ENCODE data around the gene RNF208. TPM values are rescaled to one million over a fixed set of nuclear protein-coding genes. Genes with fewer than 3 reads are reported as not detected.

RNF208 gene
- total and polyA plus RNA-seq, 9 of the 15 experiments (the other 6 are each of a cell fraction or from before 2014, with no cell fraction given): 0.15 to 6.9 (median 0.50) TPM; not detected in 2

- peak overlapping the region in 1 of 2 experiments; percentile 73; a peak in 2 of 4 replicates for H3K9ac ChIP-seq (ENCODE audit: insufficient read depth in 1 of 2, low read depth in 2 of 2, low read length in 2 of 2)
- CTCF ChIA-PET (ENCODE audit: low intra/inter-chr PET ratio): interaction anchor here (1.6 kb wide), 1 partner anchor 46 kb away, joined by 11 read pairs; no protein-coding TSS in a partner anchor
- H3K9me3 ChIP-seq (replicated peaks; ENCODE audit: control insufficient read depth, insufficient read depth, low read depth, low read length): no peaks in the 10 kb centered on the region
- peaks cover 16 to 99% of the 10 kb centered on the region in 2 experiments for H3K4me1 ChIP-seq (replicated peaks in 1 of 2; ENCODE audit: control insufficient read depth in 2 of 2, insufficient read depth in 2 of 2, low read length in 2 of 2)
- H3K36me3 ChIP-seq (ENCODE audit: control insufficient read depth, insufficient read depth, low read length): peaks cover 4% of the 10 kb centered on the region; the same call in 1 of the 3 replicates
- POLR2A ChIA-PET: interaction anchor here (0.7 kb wide), 1 partner anchor 46 kb away, joined by 3 read pairs; no protein-coding TSS in a partner anchor
- H3K27me3 ChIP-seq (ENCODE audit: control insufficient read depth in 2 of 2, insufficient read depth in 2 of 2, low read length in 2 of 2): no peaks in the 10 kb centered on the region
- WGBS (ENCODE audit: insufficient coverage, low coverage, missing lambda C conversion rate): 79% methylated on average over 16 of the region's 18 CpGs
- DNase-seq (ENCODE audit: extremely low read depth in 1 of 4, low spot score in 3 of 4): no peak
- no peak overlapping the region for H3K4me2 ChIP-seq (ENCODE audit: insufficient read depth, low read length)
- ATAC-seq: no peak
- peaks cover 4% of the 10 kb centered on the region for H3K9me1 ChIP-seq (ENCODE audit: control insufficient read depth, insufficient read depth, low read length)
- no peaks in the 10 kb centered on the region for H4K20me1 ChIP-seq (replicated peaks; ENCODE audit: control insufficient read depth, insufficient read depth, low read length)
- intact Hi-C loops (cut with micrococcal nuclease): no loop called here
- no peak overlapping the region for H2AFZ ChIP-seq (ENCODE audit: low read depth, low read length)
- no peak for FAIRE-seq
- H3K27ac ChIP-seq (ENCODE audit: extremely low read depth, low read depth, low read length): no peak overlapping the region
- BruUV-seq (replicated peaks): no TSS peak
- peaks cover 21% of the 10 kb centered on the region for H3K79me2 ChIP-seq (ENCODE audit: control insufficient read depth, insufficient read depth, low read length)
- in situ Hi-C loops (cut with MboI): loop anchor here (25.0 kb wide), 1 partner anchor 448 kb away; the partner anchor contains the start of genes CCDC183 and TMEM141
- no peak overlapping the region for H3K4me3 ChIP-seq
- TF ChIP-seq GABPB1 (CRISPR knock-in tag; IDR thresholded peaks at IDR 0.05) (no peak), RNF219 (CRISPR knock-in tag; IDR thresholded peaks at IDR 0.05) (no peak), SREBF1 (IDR thresholded peaks at IDR 0.05; ENCODE audit: borderline replicate concordance, low read depth, low read length) (no peak), NFIC (IDR thresholded peaks at IDR 0.05) (no peak), NFXL1 (CRISPR knock-in tag; IDR thresholded peaks at IDR 0.05) (no peak), GTF2F1 (IDR thresholded peaks at IDR 0.05; ENCODE audit: low read depth, low read length) (no peak)
- TF ChIP-seq, protein P1, sequence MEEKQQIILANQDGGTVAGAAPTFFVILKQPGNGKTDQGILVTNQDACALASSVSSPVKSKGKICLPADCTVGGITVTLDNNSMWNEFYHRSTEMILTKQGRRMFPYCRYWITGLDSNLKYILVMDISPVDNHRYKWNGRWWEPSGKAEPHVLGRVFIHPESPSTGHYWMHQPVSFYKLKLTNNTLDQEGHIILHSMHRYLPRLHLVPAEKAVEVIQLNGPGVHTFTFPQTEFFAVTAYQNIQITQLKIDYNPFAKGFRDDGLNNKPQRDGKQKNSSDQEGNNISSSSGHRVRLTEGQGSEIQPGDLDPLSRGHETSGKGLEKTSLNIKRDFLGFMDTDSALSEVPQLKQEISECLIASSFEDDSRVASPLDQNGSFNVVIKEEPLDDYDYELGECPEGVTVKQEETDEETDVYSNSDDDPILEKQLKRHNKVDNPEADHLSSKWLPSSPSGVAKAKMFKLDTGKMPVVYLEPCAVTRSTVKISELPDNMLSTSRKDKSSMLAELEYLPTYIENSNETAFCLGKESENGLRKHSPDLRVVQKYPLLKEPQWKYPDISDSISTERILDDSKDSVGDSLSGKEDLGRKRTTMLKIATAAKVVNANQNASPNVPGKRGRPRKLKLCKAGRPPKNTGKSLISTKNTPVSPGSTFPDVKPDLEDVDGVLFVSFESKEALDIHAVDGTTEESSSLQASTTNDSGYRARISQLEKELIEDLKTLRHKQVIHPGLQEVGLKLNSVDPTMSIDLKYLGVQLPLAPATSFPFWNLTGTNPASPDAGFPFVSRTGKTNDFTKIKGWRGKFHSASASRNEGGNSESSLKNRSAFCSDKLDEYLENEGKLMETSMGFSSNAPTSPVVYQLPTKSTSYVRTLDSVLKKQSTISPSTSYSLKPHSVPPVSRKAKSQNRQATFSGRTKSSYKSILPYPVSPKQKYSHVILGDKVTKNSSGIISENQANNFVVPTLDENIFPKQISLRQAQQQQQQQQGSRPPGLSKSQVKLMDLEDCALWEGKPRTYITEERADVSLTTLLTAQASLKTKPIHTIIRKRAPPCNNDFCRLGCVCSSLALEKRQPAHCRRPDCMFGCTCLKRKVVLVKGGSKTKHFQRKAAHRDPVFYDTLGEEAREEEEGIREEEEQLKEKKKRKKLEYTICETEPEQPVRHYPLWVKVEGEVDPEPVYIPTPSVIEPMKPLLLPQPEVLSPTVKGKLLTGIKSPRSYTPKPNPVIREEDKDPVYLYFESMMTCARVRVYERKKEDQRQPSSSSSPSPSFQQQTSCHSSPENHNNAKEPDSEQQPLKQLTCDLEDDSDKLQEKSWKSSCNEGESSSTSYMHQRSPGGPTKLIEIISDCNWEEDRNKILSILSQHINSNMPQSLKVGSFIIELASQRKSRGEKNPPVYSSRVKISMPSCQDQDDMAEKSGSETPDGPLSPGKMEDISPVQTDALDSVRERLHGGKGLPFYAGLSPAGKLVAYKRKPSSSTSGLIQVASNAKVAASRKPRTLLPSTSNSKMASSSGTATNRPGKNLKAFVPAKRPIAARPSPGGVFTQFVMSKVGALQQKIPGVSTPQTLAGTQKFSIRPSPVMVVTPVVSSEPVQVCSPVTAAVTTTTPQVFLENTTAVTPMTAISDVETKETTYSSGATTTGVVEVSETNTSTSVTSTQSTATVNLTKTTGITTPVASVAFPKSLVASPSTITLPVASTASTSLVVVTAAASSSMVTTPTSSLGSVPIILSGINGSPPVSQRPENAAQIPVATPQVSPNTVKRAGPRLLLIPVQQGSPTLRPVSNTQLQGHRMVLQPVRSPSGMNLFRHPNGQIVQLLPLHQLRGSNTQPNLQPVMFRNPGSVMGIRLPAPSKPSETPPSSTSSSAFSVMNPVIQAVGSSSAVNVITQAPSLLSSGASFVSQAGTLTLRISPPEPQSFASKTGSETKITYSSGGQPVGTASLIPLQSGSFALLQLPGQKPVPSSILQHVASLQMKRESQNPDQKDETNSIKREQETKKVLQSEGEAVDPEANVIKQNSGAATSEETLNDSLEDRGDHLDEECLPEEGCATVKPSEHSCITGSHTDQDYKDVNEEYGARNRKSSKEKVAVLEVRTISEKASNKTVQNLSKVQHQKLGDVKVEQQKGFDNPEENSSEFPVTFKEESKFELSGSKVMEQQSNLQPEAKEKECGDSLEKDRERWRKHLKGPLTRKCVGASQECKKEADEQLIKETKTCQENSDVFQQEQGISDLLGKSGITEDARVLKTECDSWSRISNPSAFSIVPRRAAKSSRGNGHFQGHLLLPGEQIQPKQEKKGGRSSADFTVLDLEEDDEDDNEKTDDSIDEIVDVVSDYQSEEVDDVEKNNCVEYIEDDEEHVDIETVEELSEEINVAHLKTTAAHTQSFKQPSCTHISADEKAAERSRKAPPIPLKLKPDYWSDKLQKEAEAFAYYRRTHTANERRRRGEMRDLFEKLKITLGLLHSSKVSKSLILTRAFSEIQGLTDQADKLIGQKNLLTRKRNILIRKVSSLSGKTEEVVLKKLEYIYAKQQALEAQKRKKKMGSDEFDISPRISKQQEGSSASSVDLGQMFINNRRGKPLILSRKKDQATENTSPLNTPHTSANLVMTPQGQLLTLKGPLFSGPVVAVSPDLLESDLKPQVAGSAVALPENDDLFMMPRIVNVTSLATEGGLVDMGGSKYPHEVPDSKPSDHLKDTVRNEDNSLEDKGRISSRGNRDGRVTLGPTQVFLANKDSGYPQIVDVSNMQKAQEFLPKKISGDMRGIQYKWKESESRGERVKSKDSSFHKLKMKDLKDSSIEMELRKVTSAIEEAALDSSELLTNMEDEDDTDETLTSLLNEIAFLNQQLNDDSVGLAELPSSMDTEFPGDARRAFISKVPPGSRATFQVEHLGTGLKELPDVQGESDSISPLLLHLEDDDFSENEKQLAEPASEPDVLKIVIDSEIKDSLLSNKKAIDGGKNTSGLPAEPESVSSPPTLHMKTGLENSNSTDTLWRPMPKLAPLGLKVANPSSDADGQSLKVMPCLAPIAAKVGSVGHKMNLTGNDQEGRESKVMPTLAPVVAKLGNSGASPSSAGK (IDR thresholded peaks at IDR 0.05): no peak
- TF ChIP-seq, protein P2, sequence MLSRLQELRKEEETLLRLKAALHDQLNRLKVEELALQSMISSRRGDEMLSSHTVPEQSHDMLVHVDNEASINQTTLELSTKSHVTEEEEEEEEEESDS (CRISPR knock-in tag; IDR thresholded peaks at IDR 0.05): no peak
These were observed 12.9 kb upstream of the RNF208 start for GRCh38 chr9:137234758-137235423.

All from K562 (cell line).